IPS-18a (cell line): ENCODE results near the gene CCDC43.
"Not testable (repeated sequence)": the region's sequence is repeated elsewhere in the genome, so short reads cannot be mapped to it uniquely, and the experiment has no call there.

Experiments used
- H3K27ac ChIP-seq: one replicate; pipeline ENCODE4 v1.5.1; 2013; ENCODE audit warnings: low read length
- H3K27me3 ChIP-seq: one replicate; pipeline ENCODE4 v1.6.1; 2013; ENCODE audit warnings: mild to moderate bottlenecking, low read length; ENCODE audit not compliant: control insufficient read depth, insufficient read depth
- H3K36me3 ChIP-seq: one replicate; pipeline ENCODE4 v1.6.1; 2013; ENCODE audit warnings: low read depth, low read length; ENCODE audit not compliant: control insufficient read depth
- H3K4me1 ChIP-seq: one replicate; pipeline ENCODE4 v1.6.1; 2013; ENCODE audit warnings: low read depth, low read length; ENCODE audit not compliant: control insufficient read depth
- H3K4me3 ChIP-seq: one replicate; pipeline ENCODE4 v1.5.1; 2013; ENCODE audit warnings: low read length
- H3K9ac ChIP-seq: one replicate; pipeline ENCODE4 v1.6.1; 2013; ENCODE audit warnings: mild to moderate bottlenecking, low read length, moderate library complexity
- H3K9me3 ChIP-seq: one replicate; pipeline ENCODE4 v1.6.1; 2013; ENCODE audit warnings: low read depth, low read length; ENCODE audit not compliant: control insufficient read depth

The CCDC43 gene, protein sequence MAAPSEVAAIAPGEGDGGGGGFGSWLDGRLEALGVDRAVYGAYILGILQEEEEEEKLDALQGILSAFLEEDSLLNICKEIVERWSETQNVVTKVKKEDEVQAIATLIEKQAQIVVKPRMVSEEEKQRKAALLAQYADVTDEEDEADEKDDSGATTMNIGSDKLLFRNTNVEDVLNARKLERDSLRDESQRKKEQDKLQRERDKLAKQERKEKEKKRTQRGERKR

DNA sequence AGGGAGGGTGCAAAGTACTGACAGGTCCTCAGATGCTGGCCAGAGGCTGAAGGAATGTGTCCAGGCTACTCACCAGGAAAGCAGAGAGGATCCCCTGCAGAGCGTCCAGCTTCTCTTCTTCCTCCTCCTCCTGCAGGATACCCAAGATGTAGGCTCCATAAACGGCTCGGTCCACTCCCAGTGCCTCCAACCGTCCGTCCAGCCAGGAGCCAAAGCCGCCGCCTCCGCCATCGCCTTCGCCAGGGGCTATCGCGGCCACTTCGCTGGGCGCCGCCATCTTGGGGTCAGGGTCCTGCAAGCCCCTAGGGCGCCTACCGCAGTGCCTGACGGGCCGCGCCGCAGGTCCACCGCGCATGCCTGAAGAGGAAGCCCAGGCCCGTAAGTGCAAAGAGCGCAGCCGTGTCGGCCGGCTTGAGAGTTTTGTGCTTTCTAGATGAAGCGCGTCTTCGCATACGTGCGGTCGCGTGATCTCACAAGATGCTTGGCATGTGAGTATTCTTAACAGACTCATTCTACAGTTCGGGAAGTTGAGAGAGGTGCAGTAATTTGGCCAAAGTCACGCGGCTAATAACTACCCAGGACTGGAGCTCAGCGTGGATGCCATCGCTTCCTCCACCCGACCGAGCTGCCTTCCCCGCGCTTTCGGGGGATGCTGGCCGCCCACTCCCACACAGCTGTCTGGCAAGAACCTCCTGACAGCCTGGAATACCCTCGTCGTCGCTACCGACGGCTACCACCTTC is at the start of gene CCDC43:
TSS of gene CCDC43 (minus strand) at position 300 of the 741 bp plus-strand sequence. CDS start at position 277, 23 bp downstream.
- Histone ChIP-seq H3K27ac (peak within 1 kb of the TSS; percentile 56), H3K27me3 (no peaks in the 10 kb centered on the region), H3K4me3 (peak within 1 kb of the TSS; percentile 97), H3K4me1 (peaks cover 5% of the 10 kb centered on the region), H3K36me3 (peaks cover 4% of the 10 kb centered on the region), H3K9ac (peak within 1 kb of the TSS; percentile 91), H3K9me3 (no peaks in the 10 kb centered on the region)

DNA sequence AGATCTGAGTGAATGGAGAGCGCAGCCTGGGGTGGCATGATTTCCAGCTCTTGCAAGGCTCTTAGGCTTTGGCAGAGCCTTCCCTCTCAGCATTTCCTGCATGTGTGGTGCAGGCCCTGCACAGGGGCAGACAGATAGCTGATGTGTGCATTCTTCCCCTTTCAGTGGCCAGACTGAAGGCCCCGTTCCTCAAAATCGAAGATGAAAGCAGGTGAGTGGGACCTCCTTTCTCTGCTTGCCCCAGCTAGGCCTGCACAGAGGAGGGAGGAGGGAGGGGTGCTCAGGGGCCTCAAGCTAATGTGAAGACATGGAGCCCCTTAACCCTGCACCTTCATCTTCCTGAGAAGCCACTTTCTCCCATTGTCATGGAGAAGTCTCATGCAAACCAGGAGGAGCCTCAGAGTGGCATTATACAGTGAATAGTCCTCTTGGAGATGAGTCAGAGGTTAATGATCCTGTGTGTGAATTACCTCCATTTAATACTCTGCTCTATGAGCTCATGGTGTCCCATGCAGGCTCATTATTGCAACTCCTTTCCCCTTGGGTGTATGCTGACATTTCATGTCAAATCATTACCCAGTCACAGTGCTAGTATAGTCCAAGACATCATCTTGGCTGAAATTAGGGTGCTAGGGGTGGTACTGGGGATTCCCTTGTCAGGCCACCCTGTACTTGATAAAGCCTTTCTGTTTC is 48.8 kb upstream of the CCDC43 start:
- H3K27ac ChIP-seq = no peak overlapping the region
- H3K4me1 ChIP-seq = no peaks in the 10 kb centered on the region
- no peak overlapping the region for H3K9ac ChIP-seq
- H3K9me3 ChIP-seq = no peaks in the 10 kb centered on the region
- no peaks in the 10 kb centered on the region for H3K27me3 ChIP-seq
- no peak overlapping the region for H3K4me3 ChIP-seq
- peaks cover 27% of the 10 kb centered on the region for H3K36me3 ChIP-seq

DNA sequence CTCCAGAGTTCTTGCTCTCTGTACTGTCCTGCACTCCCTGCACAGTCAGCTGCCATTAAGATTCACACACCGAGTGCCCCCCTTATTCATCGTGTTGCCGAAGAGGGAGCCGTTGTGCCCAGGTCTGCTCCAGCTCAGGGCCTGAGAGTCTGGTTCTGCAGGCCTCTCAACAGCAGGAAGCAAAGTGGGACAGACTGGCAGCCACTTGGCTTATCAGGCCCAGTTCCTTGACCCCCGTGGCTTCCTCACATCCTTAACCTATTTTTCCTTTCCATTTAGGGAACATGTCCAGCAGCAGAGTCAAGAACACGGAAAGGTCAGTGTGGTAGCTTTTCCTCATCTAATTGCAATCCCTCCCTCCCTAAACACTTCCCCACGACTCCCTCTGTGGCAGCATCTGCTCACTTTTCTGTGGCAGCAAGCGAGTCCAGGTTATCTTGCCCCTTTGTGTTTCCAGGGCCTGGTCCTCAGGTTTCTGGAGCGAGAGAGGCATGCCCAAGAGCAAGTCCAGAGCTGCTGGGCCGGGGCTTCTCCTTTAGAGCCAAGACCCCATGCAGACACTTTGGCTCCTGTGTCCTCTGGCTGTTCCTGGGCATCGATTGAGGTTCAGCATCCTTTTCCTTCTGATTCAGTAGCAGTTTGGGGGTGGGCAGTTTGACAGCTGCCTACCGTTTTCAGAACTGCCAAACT is 47.1 kb upstream of the CCDC43 start:
- H3K9ac ChIP-seq = no peak overlapping the region
- peaks cover 27% of the 10 kb centered on the region for H3K36me3 ChIP-seq
- H3K27ac ChIP-seq = no peak overlapping the region
- no peaks in the 10 kb centered on the region for H3K9me3 ChIP-seq
- no peaks in the 10 kb centered on the region for H3K4me1 ChIP-seq
- no peak overlapping the region for H3K4me3 ChIP-seq
- H3K27me3 ChIP-seq = no peaks in the 10 kb centered on the region

DNA sequence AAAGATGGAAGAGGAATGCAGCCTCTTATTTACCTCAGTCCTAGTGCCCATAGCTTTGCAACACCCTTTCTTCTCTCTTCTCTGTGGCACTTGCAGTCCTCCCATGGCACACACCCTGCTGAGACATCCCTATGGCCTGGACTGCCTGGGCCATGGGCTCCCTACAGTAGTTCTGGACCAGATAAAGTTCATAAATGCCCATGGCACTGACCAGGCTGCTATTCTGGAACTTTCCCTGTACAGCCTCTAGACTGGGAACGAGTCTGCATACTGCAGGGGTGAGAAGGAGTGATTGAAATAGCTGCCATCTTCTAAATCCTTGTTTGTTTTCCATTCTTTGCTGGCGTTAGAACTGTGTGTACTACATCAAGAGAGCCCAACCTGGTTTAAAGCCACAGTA is 44.7 kb upstream of the CCDC43 start:
- no peak overlapping the region for H3K9ac ChIP-seq
- peaks cover 34% of the 10 kb centered on the region for H3K36me3 ChIP-seq
- H3K27ac ChIP-seq = no peak overlapping the region
- H3K4me3 ChIP-seq = no peak overlapping the region
- no peaks in the 10 kb centered on the region for H3K4me1 ChIP-seq
- H3K9me3 ChIP-seq = no peaks in the 10 kb centered on the region
- no peaks in the 10 kb centered on the region for H3K27me3 ChIP-seq

DNA sequence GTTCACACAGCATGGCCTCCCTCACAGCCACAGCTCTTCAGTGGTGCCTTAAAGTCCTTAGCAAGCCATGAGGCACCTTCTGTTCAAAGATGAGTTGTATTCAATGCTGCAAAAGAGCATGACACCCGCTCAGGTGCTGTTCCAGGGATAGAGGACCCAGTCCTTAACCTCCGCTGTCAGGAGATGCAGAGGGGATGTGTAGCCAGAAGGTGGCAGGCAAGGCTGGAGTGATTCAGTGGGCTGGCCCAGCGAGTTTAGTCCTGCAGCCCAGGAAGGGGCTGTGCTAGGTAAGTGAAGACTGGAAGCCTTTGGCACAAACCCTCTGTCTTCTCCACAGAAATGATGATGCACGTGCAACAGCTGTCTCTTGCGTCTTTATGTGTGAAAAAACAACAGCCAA is 44.2 kb upstream of the CCDC43 start:
- Histone ChIP-seq H3K27me3 (no peaks in the 10 kb centered on the region), H3K27ac (no peak overlapping the region), H3K9me3 (no peaks in the 10 kb centered on the region), H3K4me3 (no peak overlapping the region), H3K9ac (no peak overlapping the region), H3K36me3 (peaks cover 34% of the 10 kb centered on the region), H3K4me1 (no peaks in the 10 kb centered on the region)

DNA sequence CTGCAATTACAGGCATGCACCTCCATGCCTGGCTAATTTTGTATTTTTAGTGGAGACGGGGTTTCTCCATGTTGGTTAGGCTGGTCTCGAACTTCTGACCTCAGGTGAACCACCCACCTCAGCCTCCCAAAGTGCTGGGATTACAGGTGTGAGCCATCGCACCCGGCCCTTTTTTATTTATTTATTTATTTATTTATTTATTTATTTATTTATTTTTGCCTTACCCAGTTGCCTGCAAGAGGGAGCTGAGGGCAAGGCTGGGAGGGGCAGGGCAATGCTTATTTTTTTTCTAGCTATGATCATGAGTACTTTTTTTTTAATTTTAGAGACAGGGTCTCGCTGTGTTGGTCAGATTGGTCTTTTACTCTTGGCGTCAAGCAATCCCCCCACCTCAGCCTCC is 36.5 kb upstream of the CCDC43 start:
- not testable (repeated sequence) for H3K9me3 ChIP-seq, H3K27me3 ChIP-seq, H3K4me1 ChIP-seq, H3K9ac ChIP-seq, H3K27ac ChIP-seq, H3K4me3 ChIP-seq
- H3K36me3 ChIP-seq = peaks cover 33% of the 10 kb centered on the region

DNA sequence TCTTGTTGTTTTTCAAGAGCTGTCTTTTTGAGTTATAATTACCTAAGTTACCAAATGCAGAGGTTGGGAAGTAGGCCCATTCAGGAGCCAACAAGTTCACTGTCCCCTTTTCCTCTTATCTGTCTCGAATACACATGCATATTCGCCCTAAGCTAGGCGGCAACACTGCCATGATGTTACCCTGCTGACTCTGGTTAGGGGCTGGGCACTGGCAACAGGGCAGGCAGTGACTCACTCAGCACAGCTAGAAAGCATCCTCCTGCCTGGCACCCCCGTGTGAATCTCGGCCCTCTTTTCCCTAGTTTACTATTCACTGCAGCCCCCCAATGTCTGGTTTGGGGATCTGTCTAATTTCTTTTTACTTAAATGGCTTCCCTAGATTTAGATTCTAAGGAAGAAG is 32.7 kb upstream of the CCDC43 start:
- Histone ChIP-seq H3K9me3 (no peaks in the 10 kb centered on the region), H3K27me3 (no peaks in the 10 kb centered on the region), H3K4me1 (no peaks in the 10 kb centered on the region), H3K9ac (no peak overlapping the region), H3K27ac (no peak overlapping the region), H3K4me3 (no peak overlapping the region), H3K36me3 (peaks cover 19% of the 10 kb centered on the region)

DNA sequence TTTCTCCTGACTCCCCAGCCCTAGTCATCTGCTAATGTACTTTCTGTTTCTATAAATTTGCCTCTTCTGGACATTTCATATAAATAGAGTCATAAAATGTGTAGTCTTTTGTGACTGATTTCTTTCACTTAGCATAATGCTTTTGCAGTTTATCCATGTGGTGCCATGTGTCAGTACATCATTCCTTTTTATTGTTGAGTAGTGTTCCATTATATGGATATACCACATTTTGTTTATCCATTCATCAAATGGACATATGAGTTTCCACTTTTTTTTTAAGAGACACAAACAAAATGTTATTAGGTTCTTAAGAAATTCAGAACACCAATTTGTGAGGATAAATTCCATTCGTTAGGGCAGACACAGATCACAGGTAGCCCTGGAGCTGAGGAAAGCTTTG is 29.9 kb upstream of the CCDC43 start:
- H3K27ac ChIP-seq = no peak overlapping the region
- H3K4me3 ChIP-seq = no peak overlapping the region
- H3K4me1 ChIP-seq = no peaks in the 10 kb centered on the region
- no peak overlapping the region for H3K9ac ChIP-seq
- peaks cover 19% of the 10 kb centered on the region for H3K36me3 ChIP-seq
- no peaks in the 10 kb centered on the region for H3K27me3 ChIP-seq
- no peaks in the 10 kb centered on the region for H3K9me3 ChIP-seq

DNA sequence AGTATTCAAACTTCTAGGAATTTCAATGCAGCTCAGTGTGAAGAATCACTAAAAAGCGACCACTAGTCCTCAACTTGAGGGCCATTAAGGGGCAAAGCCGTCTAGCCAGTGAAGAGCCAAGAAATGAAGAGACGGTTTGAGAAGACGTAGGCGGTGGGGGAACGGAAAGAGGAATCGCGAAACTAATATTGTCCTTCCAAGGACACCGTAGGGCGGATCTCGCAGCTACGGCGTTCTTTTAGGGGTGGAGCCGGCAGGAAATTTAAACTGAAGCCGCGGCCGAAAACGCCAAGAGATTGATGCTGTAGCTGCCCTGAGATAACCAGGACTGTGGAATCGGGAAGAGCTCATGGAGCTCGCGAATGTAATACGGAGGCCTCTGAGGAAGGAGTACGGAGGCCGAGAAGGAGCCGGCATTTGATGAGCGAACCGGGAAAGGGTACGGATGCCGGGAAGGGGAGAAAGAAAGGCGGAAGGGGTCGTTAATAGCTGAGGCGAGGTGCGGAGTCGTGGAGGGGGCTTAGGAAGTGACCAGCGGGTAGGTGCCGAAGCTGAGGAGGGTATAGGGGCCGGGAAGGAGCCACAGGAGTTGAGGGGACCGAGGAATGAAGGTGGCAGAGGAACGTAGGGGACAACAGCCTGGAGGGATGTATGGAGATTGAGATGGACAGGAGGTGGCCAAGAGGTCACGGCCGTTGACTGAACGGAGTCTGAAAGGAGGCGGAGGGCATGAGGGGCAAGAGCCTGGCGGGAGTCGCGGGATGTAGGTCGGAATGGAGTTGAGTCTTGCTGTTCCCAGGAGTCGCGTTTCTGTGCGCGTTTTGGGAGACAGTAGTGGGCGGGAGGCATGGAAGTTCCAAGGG is 19.1 kb upstream of the CCDC43 start, which contains the start of gene DBF4B:
TSS of gene DBF4B (plus strand) at position 265 of the 863 bp plus-strand sequence. CDS start at position 421, 156 bp downstream.
- peak within 1 kb of the TSS; percentile 81 for H3K9ac ChIP-seq
- peak within 1 kb of the TSS; percentile 40 for H3K27ac ChIP-seq
- no peaks in the 10 kb centered on the region for H3K27me3 ChIP-seq
- H3K9me3 ChIP-seq = no peaks in the 10 kb centered on the region
- H3K4me1 ChIP-seq = no peaks in the 10 kb centered on the region
- peak within 1 kb of the TSS; percentile 96 for H3K4me3 ChIP-seq
- no peaks in the 10 kb centered on the region for H3K36me3 ChIP-seq

DNA sequence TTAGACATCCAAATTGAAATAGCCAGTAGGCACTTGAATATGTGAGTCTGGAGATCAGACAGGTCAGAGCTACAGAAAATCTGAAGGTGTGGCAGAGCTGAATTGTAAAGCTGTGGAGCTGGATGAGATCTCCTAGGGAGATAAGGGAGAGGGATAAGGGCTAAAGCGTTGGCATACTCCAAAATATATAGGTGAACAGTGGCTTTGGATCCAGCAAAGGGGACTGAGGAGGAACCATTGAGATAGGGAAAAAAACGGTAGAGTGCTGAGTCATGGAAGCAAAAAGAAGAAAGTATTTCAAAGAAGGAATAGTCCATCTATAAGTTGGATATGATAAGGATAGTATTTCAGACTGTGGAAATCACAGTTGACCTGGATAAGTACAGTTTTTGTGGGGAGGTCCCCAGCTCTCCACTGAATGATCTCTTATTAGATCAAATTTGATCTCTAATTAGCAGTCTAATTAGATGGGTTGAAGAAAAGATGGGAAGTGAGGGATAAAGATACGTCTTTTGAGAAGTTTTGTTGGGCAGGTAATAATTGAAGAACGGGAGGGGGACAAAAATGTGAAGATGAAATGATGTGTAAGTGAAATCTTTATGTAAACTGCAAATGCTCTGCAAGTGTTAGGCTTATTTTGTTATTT is 18.3 kb upstream of the CCDC43 start:
- Histone ChIP-seq H3K9me3 (no peaks in the 10 kb centered on the region), H3K9ac (peak overlapping the region; percentile 81), H3K4me1 (no peaks in the 10 kb centered on the region), H3K36me3 (no peaks in the 10 kb centered on the region), H3K27ac (no peak overlapping the region), H3K4me3 (peak overlapping the region; percentile 96), H3K27me3 (no peaks in the 10 kb centered on the region)
